HG03457 (cell line): ENCODE data around the gene SEPTIN10.
"Not testable (repeated sequence)": the region's sequence is repeated elsewhere in the genome, so short reads cannot be mapped to it uniquely, and the experiment has no call there.

Experiments used
- ATAC-seq: cut with Tn5 transposase; IDR thresholded peaks from one replicate; pipeline ENCODE4 v1.9.1; 2021; ENCODE audit warnings: moderate number of reproducible peaks; ENCODE audit not compliant: unreplicated experiment

SEPTIN10 gene

GRCh38 chr2:109635426-109636304 lies 21.9 kb upstream of the SEPTIN10 start:
- no peak for ATAC-seq

- no peak for ATAC-seq
These were observed 19.7 kb upstream of the SEPTIN10 start for GRCh38 chr2:109633284-109633961.

GRCh38 chr2:109632158-109632789 lies 18.5 kb upstream of the SEPTIN10 start:
- no peak for ATAC-seq

GRCh38 chr2:109631741-109632140 lies 18.0 kb upstream of the SEPTIN10 start:
- ATAC-seq, result no peak

- ATAC-seq, result no peak
These were observed 17.0 kb upstream of the SEPTIN10 start for GRCh38 chr2:109630441-109631430.

GRCh38 chr2:109629867-109630266 lies 16.1 kb upstream of the SEPTIN10 start:
- no peak for ATAC-seq

- ATAC-seq, result not testable (repeated sequence)
These were observed 14.6 kb upstream of the SEPTIN10 start for GRCh38 chr2:109628321-109628720.

GRCh38 chr2:109624339-109624738 lies 10.6 kb upstream of the SEPTIN10 start:
- no peak for ATAC-seq

- ATAC-seq, result no peak
These were observed 10.2 kb upstream of the SEPTIN10 start for GRCh38 chr2:109623923-109624322.

GRCh38 chr2:109623297-109623696 lies 9.5 kb upstream of the SEPTIN10 start:
- ATAC-seq, result no peak

- no peak for ATAC-seq
These were observed 5.4 kb upstream of the SEPTIN10 start for GRCh38 chr2:109619032-109619615.

GRCh38 chr2:109616184-109616583 lies 2.4 kb upstream of the SEPTIN10 start:
- ATAC-seq, result no peak

- no peak for ATAC-seq
These were observed 1.9 kb upstream of the SEPTIN10 start for GRCh38 chr2:109615637-109616144.

GRCh38 chr2:109614715-109615636 lies 1.2 kb upstream of the SEPTIN10 start:
- no peak for ATAC-seq

GRCh38 chr2:109613081-109613921 lies 465 bp downstream of the SEPTIN10 start:
- ATAC-seq, result no peak

- no peak for ATAC-seq
These were observed 2.2 kb downstream of the SEPTIN10 start for GRCh38 chr2:109611467-109612095.

- ATAC-seq, result no peak
These were observed 4.3 kb downstream of the SEPTIN10 start for GRCh38 chr2:109609352-109610024.
